NCI-H510A (cell line): ENCODE data around the gene VSX1.

Experiments used
- DNase-seq: peaks from one replicate; lab custom pipeline; 2025; lab: John Stamatoyannopoulos, UW

The VSX1 gene

GRCh38 chr20:25081730-25082497 lies at the start of gene VSX1:
VSX1 (minus strand) TSS chr20:25082141; CDS start chr20:25082096, 45 bp downstream.
- DNase-seq = no peak

GRCh38 chr20:25129908-25130307 lies 48.0 kb upstream of the VSX1 start:
- DNase-seq = no peak

DNA sequence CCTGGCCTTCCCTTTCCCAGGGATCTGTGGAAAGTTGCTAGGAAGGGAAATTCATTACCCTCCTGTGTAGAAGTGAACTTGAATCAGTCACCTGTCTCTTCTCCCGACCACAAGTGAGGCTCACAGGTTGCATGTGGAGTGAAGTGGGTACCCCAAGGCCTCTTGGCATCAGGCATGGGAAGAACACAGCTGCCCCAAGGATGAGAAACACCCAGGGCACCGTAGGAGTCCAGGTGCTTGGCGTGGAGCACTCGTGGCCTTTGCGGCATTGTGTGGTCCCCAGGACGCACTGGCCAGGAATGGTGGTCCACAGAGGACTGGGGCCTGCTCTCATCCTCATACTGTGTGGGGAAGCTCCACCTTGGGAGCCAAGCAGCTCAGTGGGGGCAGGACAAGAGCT lies 47.5 kb upstream of the VSX1 start:
- no peak for DNase-seq

- DNase-seq = no peak
Measured at GRCh38 chr20:25128649-25129048, 46.7 kb upstream of the VSX1 start.

DNA sequence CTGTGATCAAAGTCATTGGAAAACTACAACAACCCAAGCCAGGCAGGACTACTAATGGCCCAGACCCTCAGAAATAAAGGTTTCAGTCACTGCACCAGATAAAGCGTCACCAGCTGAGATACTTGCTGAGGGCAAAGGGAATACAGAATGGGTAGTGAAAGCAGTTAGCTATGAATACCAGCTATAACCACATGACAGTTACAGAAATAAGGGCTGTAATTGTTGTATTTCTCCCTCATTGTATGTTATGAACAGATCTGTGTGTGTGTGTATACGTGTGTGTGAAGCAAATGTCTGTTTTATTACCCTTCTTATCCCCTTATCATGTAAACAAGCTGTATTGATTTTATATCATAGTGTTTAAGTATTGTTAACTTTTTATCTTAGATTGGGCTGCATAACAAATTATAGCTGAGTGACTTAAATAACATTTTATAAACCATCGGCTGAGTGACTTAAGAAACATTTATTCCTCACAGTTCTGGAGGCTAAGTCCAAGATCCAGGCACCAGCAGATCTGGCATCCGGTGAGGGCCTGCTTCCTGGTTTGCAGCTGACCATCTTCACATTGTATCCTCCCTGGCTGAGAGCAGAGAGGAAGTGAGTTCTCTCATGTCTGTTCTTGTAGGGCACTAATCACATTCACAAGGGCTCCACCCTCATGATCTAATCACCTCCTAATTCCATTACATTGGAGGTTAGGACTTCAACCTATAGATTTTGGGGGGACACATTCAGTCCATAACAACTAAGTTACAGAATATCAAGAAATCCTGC lies 46.0 kb upstream of the VSX1 start:
- DNase-seq = no peak

GRCh38 chr20:25126204-25127029 lies 44.5 kb upstream of the VSX1 start:
- DNase-seq = no peak

GRCh38 chr20:25125636-25126035 lies 43.7 kb upstream of the VSX1 start:
- DNase-seq = no peak

DNA sequence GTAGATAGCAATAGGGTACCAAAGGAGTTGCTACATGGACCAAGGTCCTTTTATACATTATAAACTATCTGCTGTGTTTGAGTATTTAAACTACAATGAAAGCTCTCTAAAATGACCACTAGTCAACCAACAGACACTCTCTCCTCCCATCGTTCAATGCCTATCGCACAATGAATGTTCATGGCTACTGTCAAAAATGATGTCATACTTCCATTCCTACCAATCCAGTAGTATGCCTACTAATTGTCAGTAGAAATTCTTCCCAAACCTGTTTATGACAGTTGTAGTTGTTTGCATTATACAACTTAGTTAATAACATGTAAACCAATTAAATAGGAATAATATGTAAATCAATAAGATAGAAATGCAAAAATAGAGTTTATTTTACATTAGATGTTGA lies 39.0 kb upstream of the VSX1 start:
- no peak for DNase-seq

DNA sequence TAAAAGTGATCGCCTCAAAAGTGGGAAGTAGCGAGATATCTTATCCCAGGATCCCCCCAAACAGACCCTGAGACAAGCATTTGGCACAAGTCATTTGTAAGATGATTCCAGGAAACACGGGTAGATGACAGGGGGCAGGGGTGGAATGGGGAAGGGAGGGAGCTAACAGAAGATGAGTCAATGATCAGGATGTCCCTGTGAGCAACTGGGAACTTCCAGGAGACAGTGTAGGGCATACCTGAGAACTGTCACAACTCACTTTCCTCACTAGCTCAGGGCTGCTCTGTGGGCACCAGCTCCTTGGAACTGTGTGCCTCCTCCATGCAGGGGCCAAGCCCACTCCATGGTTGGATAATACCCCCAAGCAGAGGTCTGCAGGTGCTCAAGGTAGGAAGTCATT lies 38.5 kb upstream of the VSX1 start:
- no peak for DNase-seq

GRCh38 chr20:25118529-25118928 lies 36.6 kb upstream of the VSX1 start:
- no peak for DNase-seq

- DNase-seq = no peak
Measured at GRCh38 chr20:25117990-25118389, 36.0 kb upstream of the VSX1 start.

- no peak for DNase-seq
Measured at GRCh38 chr20:25116739-25117458, 35.0 kb upstream of the VSX1 start.

- DNase-seq = no peak
Measured at GRCh38 chr20:25103526-25103925, 21.6 kb upstream of the VSX1 start.

GRCh38 chr20:25100914-25101313 lies 19.0 kb upstream of the VSX1 start:
- DNase-seq = no peak

GRCh38 chr20:25099601-25100140 lies 17.7 kb upstream of the VSX1 start:
- DNase-seq = no peak

DNA sequence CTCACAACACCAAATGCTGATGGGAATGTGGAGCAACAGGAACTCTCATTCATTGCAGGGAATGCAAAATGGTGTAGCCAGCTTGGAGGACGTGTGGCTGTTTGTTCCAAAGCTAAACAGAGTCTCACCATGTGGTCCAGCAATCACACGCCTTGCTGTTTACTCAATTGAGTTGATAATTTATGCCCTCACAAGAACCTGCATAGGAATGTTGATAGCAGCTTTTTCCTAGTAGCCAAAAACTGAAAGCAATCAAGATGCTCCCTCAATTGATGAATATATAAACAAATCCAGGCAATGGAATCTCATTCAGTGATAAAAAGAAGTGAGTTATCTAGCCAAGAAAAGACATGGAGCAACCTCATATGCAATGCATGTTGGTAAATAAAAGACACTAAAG lies 15.6 kb upstream of the VSX1 start:
- no peak for DNase-seq

- DNase-seq = peak; percentile 88
Measured at GRCh38 chr20:25090492-25091429, 8.8 kb upstream of the VSX1 start.

- DNase-seq = no peak
Measured at GRCh38 chr20:25089662-25090061, 7.7 kb upstream of the VSX1 start.

- no peak for DNase-seq
Measured at GRCh38 chr20:25089096-25089495, 7.2 kb upstream of the VSX1 start.

- no peak for DNase-seq
Measured at GRCh38 chr20:25088267-25088666, 6.3 kb upstream of the VSX1 start.
